Natural killer cell (primary cell): ENCODE results near the gene PCSK7. TPM values are rescaled to one million over a fixed set of nuclear protein-coding genes. Genes with fewer than 3 reads are reported as not detected.
A peak's percentile ranks its signal among the peaks of the same experiment; 100 is the strongest.

Source experiments
- ATAC-seq, 3 donors: fragments of 150-1000 bp in 2 of 3; fragments of 200-7000 bp in 1 of 3; cut with Tn5 transposase; 1 replicate in 1 of 3; 2 replicates in 2 of 3; pipeline ENCODE4 v1.10.0; 2021; ENCODE audit warnings: mild to moderate bottlenecking in 2 of 3, moderate library complexity in 2 of 3
- DNase-seq, 2 donors: peaks; one replicate each; pipeline versions ENCODE4 v3.0.0 to v3.0.0-alpha.2; 2013 to 2021; ENCODE audit warnings: mixed read lengths in 1 of 2
- H3K27ac ChIP-seq: one replicate; pipeline ENCODE4 v1.5.1; 2013; ENCODE audit warnings: mild to moderate bottlenecking, low read length
- H3K27me3 ChIP-seq: one replicate; pipeline ENCODE4 v1.6.1; 2013; ENCODE audit warnings: low read length; ENCODE audit not compliant: control insufficient read depth, insufficient read depth
- H3K36me3 ChIP-seq: one replicate; pipeline ENCODE4 v1.6.1; 2013; ENCODE audit warnings: low read length; ENCODE audit not compliant: control insufficient read depth, insufficient read depth
- H3K4me1 ChIP-seq: one replicate; pipeline ENCODE4 v1.6.1; 2013; ENCODE audit warnings: low read length; ENCODE audit not compliant: control insufficient read depth, insufficient read depth
- H3K4me3 ChIP-seq: one replicate; pipeline ENCODE4 v1.5.1; 2013; ENCODE audit warnings: low read length
- H3K9me3 ChIP-seq: one replicate; pipeline ENCODE4 v1.6.1; 2013; ENCODE audit warnings: low read length; ENCODE audit not compliant: control insufficient read depth, insufficient read depth
- H3K27ac Mint-ChIP-seq, 2 donors: one replicate each; pipeline ENCODE4 v1.8.0; 2022; ENCODE audit warnings: mild to moderate bottlenecking in 2 of 2, mixed read lengths in 2 of 2, moderate library complexity in 1 of 2
- H3K27me3 Mint-ChIP-seq, 2 donors: one replicate each; pipeline ENCODE4 v1.8.0; 2022; ENCODE audit warnings: low read depth in 2 of 2, mixed read lengths in 2 of 2
- H3K36me3 Mint-ChIP-seq: one replicate; pipeline ENCODE4 v1.8.0; 2022; ENCODE audit warnings: mixed read lengths
- H3K4me1 Mint-ChIP-seq, 2 donors: one replicate each; pipeline ENCODE4 v1.8.0; 2022; ENCODE audit warnings: mixed read lengths in 2 of 2
- H3K4me3 Mint-ChIP-seq: one replicate; pipeline ENCODE4 v1.8.0; 2022; ENCODE audit warnings: mild to moderate bottlenecking, moderate library complexity, mixed read lengths
- H3K9me3 Mint-ChIP-seq, 2 donors: one replicate each; pipeline ENCODE4 v1.8.0; 2022; ENCODE audit warnings: mixed read lengths in 2 of 2
- WGBS: methylation state at CpG from one replicate; pipeline ENCODE4 v1.1.7; 2013; ENCODE audit warnings: missing lambda C conversion rate; ENCODE audit not compliant: insufficient coverage; 5-methylcytosine and 5-hydroxymethylcytosine counted together
- intact Hi-C: fragments of 100-400 bp; cut with micrococcal nuclease; formaldehyde crosslinking; loops from one replicate; pipeline ENCODE4 v1.14.2; 2022
- total RNA-seq, 4 donors: library from RNA; stranded (reverse); fragments of 120-200 nt in 1 of 4; gene quantifications; one replicate each; pipeline versions ENCODE4 v1.2.3 to v1.2.4, GENCODE V29; 2013 to 2022
- TF ChIP-seq, protein P1 (sequence below): fragments of 200-600 bp; IDR thresholded peaks from one replicate; pipeline ENCODE4 v1.8.0; 2022; ENCODE audit warnings: antibody characterized with exemption

Gene PCSK7
- total RNA-seq, 3 donors from 2014 or later (not counting 1 experiment from before 2014, with no cell fraction given), result 397 to 471 (median 441) TPM

DNA sequence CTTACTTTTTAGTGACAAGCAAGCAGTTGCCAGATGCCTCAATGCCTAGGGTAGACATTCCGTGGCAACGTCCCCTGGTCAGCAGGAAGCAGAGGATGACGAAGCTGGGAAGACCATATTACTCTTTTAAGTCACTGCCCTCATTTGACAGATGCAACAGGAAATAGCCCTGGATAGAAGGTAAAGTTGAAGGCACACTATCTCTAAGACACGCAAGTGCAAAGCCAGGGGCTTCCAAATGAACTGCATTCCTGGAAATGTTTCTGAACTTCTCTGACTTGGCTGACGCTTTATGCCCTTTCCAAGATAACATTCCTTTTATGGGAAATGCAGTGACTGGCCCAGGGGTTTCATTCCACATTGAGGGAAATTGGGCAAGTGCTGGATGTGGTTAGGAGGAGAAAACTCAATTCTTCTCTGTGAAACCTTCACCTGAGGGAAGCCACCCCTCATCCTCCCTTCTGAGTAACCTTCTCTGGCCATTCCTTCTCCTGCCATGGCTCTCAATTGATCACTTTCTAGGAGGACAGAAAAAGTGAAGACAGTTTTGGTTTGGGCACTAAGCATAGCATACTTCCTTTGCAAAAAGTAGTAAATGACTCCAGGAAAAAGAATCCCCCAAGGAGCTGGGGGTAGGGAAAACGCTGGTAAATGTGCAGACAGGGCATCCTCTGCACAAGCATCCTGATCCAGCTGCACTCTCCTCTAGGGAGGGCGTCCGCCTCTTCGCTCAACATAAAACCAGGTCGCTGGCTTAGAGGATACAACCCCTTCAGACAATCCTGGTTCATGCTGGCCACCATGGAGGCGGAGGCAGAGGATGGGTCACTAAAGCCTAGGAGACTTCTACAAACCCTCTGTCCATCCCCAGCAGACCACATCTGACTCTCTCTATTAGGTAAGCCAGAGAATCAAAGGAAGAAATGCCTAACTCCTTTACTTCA lies 14.5 kb downstream of the PCSK7 start:
- TF ChIP-seq, protein P1, sequence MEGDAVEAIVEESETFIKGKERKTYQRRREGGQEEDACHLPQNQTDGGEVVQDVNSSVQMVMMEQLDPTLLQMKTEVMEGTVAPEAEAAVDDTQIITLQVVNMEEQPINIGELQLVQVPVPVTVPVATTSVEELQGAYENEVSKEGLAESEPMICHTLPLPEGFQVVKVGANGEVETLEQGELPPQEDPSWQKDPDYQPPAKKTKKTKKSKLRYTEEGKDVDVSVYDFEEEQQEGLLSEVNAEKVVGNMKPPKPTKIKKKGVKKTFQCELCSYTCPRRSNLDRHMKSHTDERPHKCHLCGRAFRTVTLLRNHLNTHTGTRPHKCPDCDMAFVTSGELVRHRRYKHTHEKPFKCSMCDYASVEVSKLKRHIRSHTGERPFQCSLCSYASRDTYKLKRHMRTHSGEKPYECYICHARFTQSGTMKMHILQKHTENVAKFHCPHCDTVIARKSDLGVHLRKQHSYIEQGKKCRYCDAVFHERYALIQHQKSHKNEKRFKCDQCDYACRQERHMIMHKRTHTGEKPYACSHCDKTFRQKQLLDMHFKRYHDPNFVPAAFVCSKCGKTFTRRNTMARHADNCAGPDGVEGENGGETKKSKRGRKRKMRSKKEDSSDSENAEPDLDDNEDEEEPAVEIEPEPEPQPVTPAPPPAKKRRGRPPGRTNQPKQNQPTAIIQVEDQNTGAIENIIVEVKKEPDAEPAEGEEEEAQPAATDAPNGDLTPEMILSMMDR, result no peak
- no peak overlapping the region for H3K4me3 ChIP-seq
- Mint-ChIP-seq H3K27me3 (no peaks in the 10 kb centered on the region), H3K36me3 (peaks cover 15% of the 10 kb centered on the region), H3K4me1 (peaks cover 10 to 21% of the 10 kb centered on the region in 2 donors), H3K27ac (peak overlapping the region in 1 of 2 donors; percentile 70), H3K9me3 (no peaks in the 10 kb centered on the region), H3K4me3 (no peak overlapping the region)
- no peaks in the 10 kb centered on the region for H3K27me3 ChIP-seq
- DNase-seq (no peak), ATAC-seq (no peak)
- 96% methylated on average over 11 of the region's 11 CpGs for whole genome bisulfite sequencing
- H3K27ac ChIP-seq, result no peak overlapping the region
- peaks cover 87% of the 10 kb centered on the region for H3K36me3 ChIP-seq
- H3K9me3 ChIP-seq, result no peaks in the 10 kb centered on the region
- H3K4me1 ChIP-seq, result no peaks in the 10 kb centered on the region
- intact Hi-C loops, result no loop called here

DNA sequence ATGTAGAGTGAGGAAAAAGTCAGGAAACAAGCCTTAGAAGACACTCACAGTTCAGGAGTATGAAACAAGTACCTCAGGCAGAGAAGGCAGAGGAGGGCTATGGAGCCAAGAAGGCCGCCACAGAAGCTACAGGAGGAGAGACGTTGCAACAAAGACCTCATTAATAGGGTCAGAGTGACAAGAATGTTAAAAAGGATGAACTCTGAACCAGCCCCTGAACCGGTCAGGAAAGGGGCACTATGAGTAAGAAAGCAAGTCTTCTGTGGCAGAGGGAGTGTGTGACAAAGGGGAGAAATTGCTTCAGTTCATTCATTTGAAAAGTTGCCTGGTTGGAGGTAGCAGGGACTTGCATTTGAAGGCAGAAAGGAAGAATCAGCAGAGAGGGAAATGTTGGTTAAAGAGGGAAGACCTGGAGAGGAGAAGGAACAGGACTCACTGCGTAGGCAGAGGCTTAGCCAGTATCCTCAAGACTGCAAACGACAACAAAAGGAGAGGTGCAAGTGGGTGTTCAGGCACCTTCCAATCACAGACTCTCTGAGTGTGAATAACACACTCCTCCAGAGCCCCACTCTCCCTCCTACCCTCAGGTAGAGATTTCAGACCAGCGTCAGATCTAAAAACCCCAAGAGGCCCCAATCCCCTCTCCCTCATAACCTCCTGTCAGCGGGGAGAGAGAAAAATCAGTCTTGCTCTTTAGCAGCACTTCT lies 17.3 kb downstream of the PCSK7 start:
- TF ChIP-seq, protein P1, result no peak
- ATAC-seq (no peak), DNase-seq (no peak)
- H3K36me3 Mint-ChIP-seq, result peaks cover 23% of the 10 kb centered on the region
- H3K4me3 Mint-ChIP-seq, result no peak overlapping the region
- no peaks in the 10 kb centered on the region for H3K4me1 ChIP-seq
- no peaks in the 10 kb centered on the region for H3K9me3 ChIP-seq
- 88% methylated on average over 7 of the region's 7 CpGs for WGBS
- H3K27ac Mint-ChIP-seq, result peak overlapping the region in 1 of 2 donors; percentile 70
- intact Hi-C loops, result no loop called here
- H3K36me3 ChIP-seq, result peaks cover 69% of the 10 kb centered on the region
- H3K4me1 Mint-ChIP-seq, result peaks cover 16 to 19% of the 10 kb centered on the region in 2 donors
- H3K27me3 ChIP-seq, result no peaks in the 10 kb centered on the region
- H3K27ac ChIP-seq, result no peak overlapping the region
- no peak overlapping the region for H3K4me3 ChIP-seq
- no peaks in the 10 kb centered on the region for H3K9me3 Mint-ChIP-seq
- no peaks in the 10 kb centered on the region for H3K27me3 Mint-ChIP-seq

DNA sequence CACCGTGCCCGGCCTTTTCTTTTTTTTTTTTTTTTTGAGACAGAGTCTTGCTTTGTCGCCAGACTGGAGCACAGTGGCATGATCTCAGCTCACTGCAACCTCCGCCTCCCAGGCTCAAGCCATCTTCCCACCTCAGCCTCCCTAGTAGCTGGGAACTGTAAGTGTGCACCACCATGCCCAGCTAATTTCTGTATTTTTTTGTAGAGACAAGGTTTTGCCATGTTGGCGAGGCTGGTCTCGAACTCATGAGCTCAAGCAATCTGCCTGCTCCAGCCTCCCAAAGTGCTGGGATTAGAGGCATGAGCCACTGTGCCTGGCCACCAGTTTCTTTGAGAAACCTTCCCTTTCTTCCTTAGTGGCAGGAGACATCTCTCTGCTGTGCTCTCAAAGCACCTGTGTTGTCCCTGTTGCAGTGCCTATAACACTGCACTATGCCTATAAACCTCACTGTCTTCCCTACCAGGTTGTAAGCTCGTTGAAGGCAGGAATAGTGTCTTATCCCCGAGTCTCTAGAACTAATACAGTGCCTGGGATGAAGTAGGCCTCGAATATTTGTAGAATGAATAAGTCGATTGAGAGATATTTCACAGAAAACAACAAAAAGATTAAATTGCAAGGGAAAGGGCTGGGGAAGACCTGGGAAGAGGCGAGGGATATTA lies 19.0 kb downstream of the PCSK7 start:
- Mint-ChIP-seq H3K27me3 (no peaks in the 10 kb centered on the region), H3K4me3 (no peak overlapping the region), H3K9me3 (no peaks in the 10 kb centered on the region), H3K36me3 (peaks cover 23% of the 10 kb centered on the region), H3K4me1 (peaks cover 9 to 14% of the 10 kb centered on the region in 2 donors), H3K27ac (peak overlapping the region in 1 of 2 donors; percentile 3)
- peaks cover 51% of the 10 kb centered on the region for H3K36me3 ChIP-seq
- no peaks in the 10 kb centered on the region for H3K9me3 ChIP-seq
- H3K4me3 ChIP-seq, result no peak overlapping the region
- ATAC-seq, result no peak
- no peaks in the 10 kb centered on the region for H3K4me1 ChIP-seq
- intact Hi-C loops, result no loop called here
- WGBS, result 97% methylated on average over 11 of the region's 11 CpGs
- no peaks in the 10 kb centered on the region for H3K27me3 ChIP-seq
- TF ChIP-seq, protein P1, result no peak
- H3K27ac ChIP-seq, result no peak overlapping the region
- no peak for DNase-seq
